HFFc6 (cell line): ENCODE results near the gene TTC23. TPM values are rescaled to one million over a fixed set of nuclear protein-coding genes. Genes with fewer than 3 reads are reported as not detected.

Source experiments
- DNase-seq: peaks from one replicate; pipeline ENCODE4 v3.0.0-alpha.2; 2018
- H3K27ac Mint-ChIP-seq: 2 replicates; pipeline ENCODE4 v1.8.0; 2020; ENCODE audit warnings: mild to moderate bottlenecking, mixed read lengths
- H3K27me3 Mint-ChIP-seq: 2 replicates; pipeline ENCODE4 v1.8.0; 2021; ENCODE audit warnings: mild to moderate bottlenecking, moderate library complexity, mixed read lengths; ENCODE audit not compliant: insufficient read depth
- H3K36me3 Mint-ChIP-seq: 2 replicates; pipeline ENCODE4 v1.8.0; 2021; ENCODE audit warnings: low read depth, mixed read lengths
- H3K4me1 Mint-ChIP-seq: 2 replicates; pipeline ENCODE4 v1.8.0; 2020; ENCODE audit warnings: low read depth, mixed read lengths
- H3K4me3 Mint-ChIP-seq: 2 replicates; pipeline ENCODE4 v1.8.0; 2020; ENCODE audit warnings: mild to moderate bottlenecking, moderate library complexity, mixed read lengths
- H3K9me3 Mint-ChIP-seq: 2 replicates; pipeline ENCODE4 v1.8.0; 2020; ENCODE audit warnings: mild to moderate bottlenecking, mixed read lengths
- long read RNA-seq: library from polyadenylated mRNA; unstranded; transcript quantifications from one replicate; pipeline ENCODE4 v2.0.0, GENCODE V29; 2019
- total RNA-seq, 6 experiments: library from RNA; stranded (reverse); fragmentation: NEBNext Ultra II Directional; extraction: Animal tissue kit (Norgen Biotek cat#: 25700); gene quantifications; 2 replicates in 1 of 6; 3 replicates in 5 of 6; pipeline ENCODE4 v1.2.3, GENCODE V29; 2021
- TF ChIP-seq, protein P1 (sequence below): fragments of 200-600 bp; sonication (generic); IDR thresholded peaks from 2 replicates; pipeline ENCODE4 v1.5.0; 2021; ENCODE audit warnings: antibody characterized with exemption, mild to moderate bottlenecking

TTC23 gene, protein sequence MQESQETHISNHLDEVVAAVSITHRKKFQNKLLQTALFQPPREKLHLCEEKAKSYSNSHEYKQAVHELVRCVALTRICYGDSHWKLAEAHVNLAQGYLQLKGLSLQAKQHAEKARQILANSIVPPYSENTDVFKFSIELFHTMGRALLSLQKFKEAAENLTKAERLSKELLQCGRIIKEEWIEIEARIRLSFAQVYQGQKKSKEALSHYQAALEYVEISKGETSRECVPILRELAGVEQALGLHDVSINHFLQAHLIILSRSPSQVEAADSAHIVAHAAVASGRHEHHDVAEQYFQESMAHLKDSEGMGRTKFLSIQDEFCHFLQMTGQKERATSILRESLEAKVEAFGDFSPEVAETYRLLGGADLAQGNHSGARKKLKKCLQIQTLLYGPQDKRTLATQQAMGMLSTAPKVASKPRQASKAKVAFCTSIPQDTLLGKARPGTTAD
- 10 to 100 TPM; 11.9 to 17.4 (median 15.0) TPM for total RNA-seq
- long read RNA-seq, partial matches to known transcripts, result 2 of 12 reads
- long read RNA-seq, other reads (novel, unspliced or antisense), result 10 of 12 reads

DNA sequence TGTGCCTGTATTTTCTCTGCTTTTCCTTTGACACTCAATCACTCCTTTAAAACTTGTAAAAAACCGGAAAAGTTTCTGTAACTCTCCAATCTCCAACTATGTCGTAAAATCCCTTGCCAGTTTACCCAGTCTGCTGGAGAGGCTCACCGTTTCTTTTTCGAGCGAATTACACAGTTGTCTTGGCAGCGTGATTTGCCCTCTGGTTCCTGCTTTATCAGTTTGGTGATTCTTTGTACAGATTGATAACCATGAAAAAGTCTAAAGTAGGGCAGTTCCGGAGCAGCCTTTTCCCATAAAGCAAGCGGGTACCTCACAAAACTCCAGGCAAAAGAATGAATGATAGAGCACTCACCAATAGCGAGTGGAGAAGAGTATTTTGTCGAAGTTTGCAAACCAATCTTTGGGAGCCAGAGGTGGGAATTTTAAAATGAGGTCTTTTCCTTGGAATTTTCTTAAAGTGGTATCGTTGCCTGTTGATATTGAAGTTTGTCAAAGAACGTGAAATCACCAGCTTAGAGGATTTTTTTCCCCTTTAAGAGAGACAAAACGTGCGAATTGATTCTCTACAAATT, at the start of gene TTC23:
Gene TTC23 (minus strand): TSS at position 312 of the 572 bp plus-strand sequence. CDS start 20,869 bp downstream, outside the sequence.
- Mint-ChIP-seq H3K9me3 (no peaks in the 10 kb centered on the region), H3K4me1 (peaks cover 39% of the 10 kb centered on the region), H3K27me3 (no peaks in the 10 kb centered on the region), H3K27ac (no peak within 1 kb of the TSS; the same call in 1 of the 2 replicates), H3K36me3 (no peaks in the 10 kb centered on the region), H3K4me3 (no peak within 1 kb of the TSS)
- peak; percentile 91 for DNase-seq
- TF ChIP-seq, protein P1, sequence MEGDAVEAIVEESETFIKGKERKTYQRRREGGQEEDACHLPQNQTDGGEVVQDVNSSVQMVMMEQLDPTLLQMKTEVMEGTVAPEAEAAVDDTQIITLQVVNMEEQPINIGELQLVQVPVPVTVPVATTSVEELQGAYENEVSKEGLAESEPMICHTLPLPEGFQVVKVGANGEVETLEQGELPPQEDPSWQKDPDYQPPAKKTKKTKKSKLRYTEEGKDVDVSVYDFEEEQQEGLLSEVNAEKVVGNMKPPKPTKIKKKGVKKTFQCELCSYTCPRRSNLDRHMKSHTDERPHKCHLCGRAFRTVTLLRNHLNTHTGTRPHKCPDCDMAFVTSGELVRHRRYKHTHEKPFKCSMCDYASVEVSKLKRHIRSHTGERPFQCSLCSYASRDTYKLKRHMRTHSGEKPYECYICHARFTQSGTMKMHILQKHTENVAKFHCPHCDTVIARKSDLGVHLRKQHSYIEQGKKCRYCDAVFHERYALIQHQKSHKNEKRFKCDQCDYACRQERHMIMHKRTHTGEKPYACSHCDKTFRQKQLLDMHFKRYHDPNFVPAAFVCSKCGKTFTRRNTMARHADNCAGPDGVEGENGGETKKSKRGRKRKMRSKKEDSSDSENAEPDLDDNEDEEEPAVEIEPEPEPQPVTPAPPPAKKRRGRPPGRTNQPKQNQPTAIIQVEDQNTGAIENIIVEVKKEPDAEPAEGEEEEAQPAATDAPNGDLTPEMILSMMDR, result no peak

DNA sequence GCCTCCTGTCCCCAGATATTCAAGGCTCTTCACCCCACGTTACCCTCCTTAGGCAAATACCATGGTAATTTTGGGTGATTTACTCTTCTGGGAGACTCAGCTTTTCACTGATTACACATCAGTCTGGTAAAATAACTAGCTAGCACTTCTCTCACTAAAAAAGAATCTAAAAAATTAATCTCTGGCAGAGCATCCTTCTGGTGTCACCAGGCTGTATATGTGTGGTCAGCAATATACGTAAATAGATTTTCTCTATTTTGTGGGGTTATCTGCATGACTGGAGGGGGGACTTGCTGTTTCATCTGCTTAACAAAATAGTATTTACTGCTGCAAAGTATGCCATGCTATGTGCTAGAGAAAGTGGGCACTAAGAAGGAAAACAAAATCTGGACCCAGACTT, 47.0 kb upstream of the TTC23 start:
- no peaks in the 10 kb centered on the region for H3K27me3 Mint-ChIP-seq
- H3K4me1 Mint-ChIP-seq, result peaks cover 8% of the 10 kb centered on the region; the same call in 1 of the 2 replicates
- H3K9me3 Mint-ChIP-seq, result peaks cover 10% of the 10 kb centered on the region
- TF ChIP-seq, protein P1, result no peak
- peaks cover 31% of the 10 kb centered on the region for H3K36me3 Mint-ChIP-seq
- no peak overlapping the region for H3K4me3 Mint-ChIP-seq
- H3K27ac Mint-ChIP-seq, result no peak overlapping the region
- no peak for DNase-seq

DNA sequence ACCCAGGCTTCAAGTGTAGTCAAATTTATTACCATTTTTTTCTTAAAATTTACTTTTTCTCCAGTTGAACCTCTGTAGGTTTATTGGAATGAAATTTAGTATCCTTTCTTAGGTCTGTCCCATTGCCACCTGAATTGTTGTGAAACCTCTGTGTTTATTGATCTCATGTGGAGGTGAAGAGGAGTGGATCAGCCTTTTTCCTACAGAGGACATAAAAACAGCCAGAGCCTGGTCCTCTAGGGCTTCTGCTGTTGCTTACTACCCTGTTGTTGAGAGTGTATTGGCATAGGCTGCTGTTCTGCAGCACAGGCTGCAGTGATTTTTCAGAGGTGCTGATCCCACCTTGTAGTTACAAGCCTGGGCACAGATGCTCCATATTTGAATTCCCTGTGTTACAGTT, 46.5 kb upstream of the TTC23 start:
- TF ChIP-seq, protein P1, result no peak
- Mint-ChIP-seq H3K27ac (no peak overlapping the region), H3K4me1 (peaks cover 8% of the 10 kb centered on the region; the same call in 1 of the 2 replicates), H3K27me3 (no peaks in the 10 kb centered on the region), H3K9me3 (peaks cover 10% of the 10 kb centered on the region), H3K36me3 (peaks cover 31% of the 10 kb centered on the region), H3K4me3 (no peak overlapping the region)
- no peak for DNase-seq

DNA sequence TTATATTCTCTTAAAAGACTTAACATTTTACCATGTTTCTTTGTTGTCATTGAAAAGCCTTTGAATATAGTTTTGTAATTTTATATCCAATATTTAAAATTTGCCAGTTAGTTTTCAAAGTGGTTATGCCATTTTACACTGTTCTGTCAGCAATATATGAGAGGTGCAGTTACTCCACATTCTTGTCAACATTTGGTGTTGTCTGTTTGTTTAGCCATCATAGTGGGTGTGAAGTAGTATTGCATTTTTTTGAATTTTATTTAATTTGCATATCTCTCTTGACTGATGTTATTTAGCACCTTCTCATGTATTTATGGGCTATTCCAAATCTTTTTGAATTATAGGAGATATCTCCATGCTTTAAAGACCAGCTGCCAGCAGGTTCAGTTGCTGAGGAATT, 42.3 kb upstream of the TTC23 start:
- peaks cover 7% of the 10 kb centered on the region; the same call in 1 of the 2 replicates for H3K4me1 Mint-ChIP-seq
- H3K4me3 Mint-ChIP-seq, result no peak overlapping the region
- H3K27me3 Mint-ChIP-seq, result no peaks in the 10 kb centered on the region
- no peak overlapping the region for H3K27ac Mint-ChIP-seq
- peaks cover 31% of the 10 kb centered on the region for H3K36me3 Mint-ChIP-seq
- TF ChIP-seq, protein P1, result no peak
- H3K9me3 Mint-ChIP-seq, result peaks cover 10% of the 10 kb centered on the region
- DNase-seq, result no peak

DNA sequence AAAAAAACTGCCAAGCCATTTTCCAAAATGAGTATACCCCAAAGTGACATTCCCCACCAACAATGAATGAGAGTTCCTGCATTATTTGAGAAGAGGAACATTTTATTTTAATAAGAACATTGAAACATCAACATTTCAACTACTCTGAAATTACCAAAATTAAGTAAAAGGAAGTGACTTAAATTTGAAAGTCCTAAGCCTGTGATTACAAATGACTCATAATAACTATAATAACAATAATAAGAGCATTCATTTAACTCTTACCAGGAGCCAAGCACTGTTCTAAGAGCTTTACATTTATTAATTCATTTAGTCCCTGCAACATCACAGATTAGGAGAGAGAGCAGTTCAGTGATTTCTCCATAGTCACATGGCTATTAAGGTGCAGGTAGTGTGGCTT, 34.3 kb upstream of the TTC23 start:
- peak overlapping the region; percentile 30; the same call in 1 of the 2 replicates for H3K27ac Mint-ChIP-seq

More for the DNA sequence above, 34.3 kb upstream of the TTC23 start:
- no peaks in the 10 kb centered on the region for H3K9me3 Mint-ChIP-seq
- no peak for DNase-seq
- H3K27me3 Mint-ChIP-seq, result no peaks in the 10 kb centered on the region
- peaks cover 35% of the 10 kb centered on the region for H3K4me1 Mint-ChIP-seq
- no peak overlapping the region for H3K4me3 Mint-ChIP-seq
- TF ChIP-seq, protein P1, result no peak
- peaks cover 6% of the 10 kb centered on the region for H3K36me3 Mint-ChIP-seq
